HCT116 (cell line): ENCODE data around the gene CFC1. TPM values are rescaled to one million over a fixed set of nuclear protein-coding genes. Genes with fewer than 3 reads are reported as not detected.
"Not testable (repeated sequence)": the region's sequence is repeated elsewhere in the genome, so short reads cannot be mapped to it uniquely, and the experiment has no call there.

ENCODE experiments used
- ATAC-seq: fragments of 200-7000 bp; cut with Tn5 transposase; 2 replicates; pipeline ENCODE4 v1.9.1; 2020; ENCODE audit warnings: mild to moderate bottlenecking, moderate library complexity
- BruUV-seq: library from RNA; stranded (reverse); fragments of 400-500 nt; replicated peaks from 2 replicates; lab custom pipeline; 2021; lab: Mats Ljungman, UMichigan
- CTCF ChIA-PET: fragments of 300-600 bp; sonication (Branson Sonifier 250); formaldehyde crosslinking; loops from one replicate; lab custom pipeline; 2021; ENCODE audit warnings: antibody characterized with exemption; lab: Charles Lee
- POLR2A ChIA-PET: fragments of 300-600, 350-600 bp; sonication (Branson Sonifier 250); formaldehyde crosslinking; loops from one replicate; lab custom pipeline; 2021; ENCODE audit warnings: antibody characterized with exemption; lab: Charles Lee
- RAD21 ChIA-PET, 2 experiments: fragments of 300-600 bp; sonication (Branson Sonifier 250); formaldehyde crosslinking; loops; one replicate each; lab custom pipeline; 2023; ENCODE audit warnings: low total read pairs in 2 of 2; ENCODE audit not compliant: uncharacterized antibody in 2 of 2, unreplicated experiment in 2 of 2, low non-redundant PET in 1 of 2; lab: Charles Lee
- DNase-seq: peaks from one replicate; pipeline ENCODE4 v3.0.0-alpha.2; 2010; ENCODE audit warnings: low read depth, low spot score
- H2AFZ ChIP-seq: fragments of 200-600 bp; shearing (Covaris generic), sonication (generic); 2 replicates; pipeline ENCODE4 v1.6.1; 2017; ENCODE audit warnings: low read depth, mixed run types, mixed read lengths, antibody characterized with exemption, low read length; ENCODE audit not compliant: poor library complexity, severe bottlenecking
- H3K27ac ChIP-seq: 2 replicates; pipeline ENCODE4 v1.5.1; 2012; ENCODE audit warnings: low read depth, low read length
- H3K27me3 ChIP-seq: fragments of 200-600 bp; sonication (generic); 2 replicates; pipeline ENCODE4 v1.6.1; 2016; ENCODE audit warnings: mixed run types, low read length, mixed read lengths; ENCODE audit not compliant: insufficient read depth
- H3K36me3 ChIP-seq, 2 experiments: fragments of 200-500 bp in 1 of 2; fragments of 200-600 bp in 1 of 2; sonication (Bioruptor generic) in 1 of 2; sonication (generic) in 1 of 2; 2 replicates each; pipeline versions ENCODE4 v1.5.1 to v1.6.1; 2014 to 2016; ENCODE audit warnings: low read length in 2 of 2, inconsistent platforms in 1 of 2, mixed read lengths in 1 of 2, mixed run types in 1 of 2; ENCODE audit not compliant: insufficient read depth in 2 of 2, control insufficient read depth in 1 of 2
- H3K4me1 ChIP-seq, 2 experiments: fragments of 200-600 bp in 1 of 2; sonication (generic) in 1 of 2; 2 replicates each; pipeline versions ENCODE4 v1.5.1 to v1.6.1; 2012 to 2017; ENCODE audit warnings: low read length in 2 of 2, inconsistent platforms in 1 of 2, mild to moderate bottlenecking in 1 of 2, mixed read lengths in 1 of 2, mixed run types in 1 of 2, moderate library complexity in 1 of 2; ENCODE audit not compliant: insufficient read depth in 2 of 2, control insufficient read depth in 1 of 2
- H3K4me2 ChIP-seq: fragments of 200-600 bp; sonication (generic); 2 replicates; pipeline ENCODE4 v1.6.1; 2017; ENCODE audit warnings: mixed run types, low read length, mixed read lengths
- H3K4me3 ChIP-seq, 2 experiments: fragments of 200-600 bp in 1 of 2; sonication (generic) in 1 of 2; replicated peaks in 1 of 2; 2 replicates each; pipeline ENCODE4 v1.5.1; 2011 to 2016; ENCODE audit warnings: low read length in 2 of 2, control low read depth in 1 of 2, low read depth in 1 of 2, mild to moderate bottlenecking in 1 of 2, mixed read lengths in 1 of 2, mixed run types in 1 of 2
- H3K79me2 ChIP-seq: fragments of 200-600 bp; sonication (generic); 2 replicates; pipeline ENCODE4 v1.6.1; 2017; ENCODE audit warnings: mild to moderate bottlenecking, mixed run types, low read length, moderate library complexity, mixed read lengths; ENCODE audit not compliant: insufficient read depth
- H3K9ac ChIP-seq: fragments of 200-600 bp; sonication (generic); 2 replicates; pipeline ENCODE4 v1.6.1; 2016; ENCODE audit warnings: low read length, mixed read lengths
- H3K9me2 ChIP-seq: fragments of 200-600 bp; sonication (generic), shearing (Covaris generic); 2 replicates; pipeline ENCODE4 v1.6.1; 2017; ENCODE audit warnings: mixed run types, mild to moderate bottlenecking, moderate library complexity; ENCODE audit not compliant: insufficient read depth
- H3K9me3 ChIP-seq, 2 experiments: fragments of 200-500 bp in 1 of 2; fragments of 200-600 bp in 1 of 2; sonication (Bioruptor generic) in 1 of 2; sonication (generic) in 1 of 2; 2 replicates each; pipeline ENCODE4 v1.6.1; 2014 to 2017; ENCODE audit warnings: low read length in 2 of 2, mixed read lengths in 2 of 2, inconsistent platforms in 1 of 2, low read depth in 1 of 2, mild to moderate bottlenecking in 1 of 2, mixed run types in 1 of 2, moderate library complexity in 1 of 2; ENCODE audit not compliant: control insufficient read depth in 1 of 2, insufficient read depth in 1 of 2
- H4K20me1 ChIP-seq: fragments of 200-600 bp; sonication (generic), shearing (Covaris generic); 2 replicates; pipeline ENCODE4 v1.6.1; 2017; ENCODE audit warnings: mixed run types, mild to moderate bottlenecking, moderate library complexity; ENCODE audit not compliant: insufficient read depth
- intact Hi-C: fragments of 100-400 bp; cut with micrococcal nuclease; formaldehyde crosslinking; loops from 2 replicates; pipeline ENCODE4 v1.10.0; 2022
- total RNA-seq: library from RNA; stranded (reverse); gene quantifications from one replicate; pipeline ENCODE4 v1.2.1, GENCODE V29; 2021; ENCODE audit not compliant: unreplicated experiment

CFC1 gene
- total RNA-seq, 1 experiment from 2014 or later = not detected

GRCh38 chr2:130611140-130611539, 11.8 kb upstream of the CFC1 start, which contains the start of gene POTEJ:
POTEJ (plus strand) TSS chr2:130611440; CDS start chr2:130611533, 93 bp downstream.
- CTCF ChIA-PET, H3K9me2 ChIP-seq, DNase-seq, POLR2A ChIA-PET, H3K27ac ChIP-seq, H3K79me2 ChIP-seq, RAD21 ChIA-PET, BruUV-seq, H3K4me2 ChIP-seq, H3K4me3 ChIP-seq, H3K9me3 ChIP-seq, H2AFZ ChIP-seq, H3K36me3 ChIP-seq, intact Hi-C loops, H4K20me1 ChIP-seq, ATAC-seq, H3K27me3 ChIP-seq, H3K9ac ChIP-seq, H3K4me1 ChIP-seq: not testable (repeated sequence)

- H3K27me3 ChIP-seq, H3K9ac ChIP-seq, H3K27ac ChIP-seq, RAD21 ChIA-PET, H3K4me3 ChIP-seq, H3K36me3 ChIP-seq, ATAC-seq, H4K20me1 ChIP-seq, H3K4me1 ChIP-seq, BruUV-seq, POLR2A ChIA-PET, intact Hi-C loops, H3K4me2 ChIP-seq, H2AFZ ChIP-seq, H3K9me3 ChIP-seq, H3K79me2 ChIP-seq, H3K9me2 ChIP-seq, CTCF ChIA-PET, DNase-seq: not testable (repeated sequence)
Observed at GRCh38 chr2:130610486-130610885, 11.1 kb upstream of the CFC1 start.

GRCh38 chr2:130609002-130609920, 9.9 kb upstream of the CFC1 start:
- DNase-seq, H3K9ac ChIP-seq, POLR2A ChIA-PET, H3K4me3 ChIP-seq, H3K4me2 ChIP-seq, intact Hi-C loops, BruUV-seq, H3K9me3 ChIP-seq, H2AFZ ChIP-seq, H3K27ac ChIP-seq, H3K36me3 ChIP-seq, H3K27me3 ChIP-seq, RAD21 ChIA-PET, CTCF ChIA-PET, H3K79me2 ChIP-seq, H3K4me1 ChIP-seq, H3K9me2 ChIP-seq, H4K20me1 ChIP-seq: not testable (repeated sequence)
- peak; percentile 90 for ATAC-seq

- ATAC-seq, H3K9me3 ChIP-seq, H2AFZ ChIP-seq, H3K9ac ChIP-seq, H3K79me2 ChIP-seq, DNase-seq, H3K4me3 ChIP-seq, intact Hi-C loops, H3K27ac ChIP-seq, H3K36me3 ChIP-seq, RAD21 ChIA-PET, BruUV-seq, H3K27me3 ChIP-seq, POLR2A ChIA-PET, H3K4me2 ChIP-seq, H4K20me1 ChIP-seq, H3K9me2 ChIP-seq, CTCF ChIA-PET, H3K4me1 ChIP-seq: not testable (repeated sequence)
Observed at GRCh38 chr2:130608276-130609001, 9.1 kb upstream of the CFC1 start.
